Fibroblast of the conjunctiva (primary cell): Measurements from ENCODE around the gene GOLGA6L22.
"Not testable (repeated sequence)": the region's sequence is repeated elsewhere in the genome, so short reads cannot be mapped to it uniquely, and the experiment has no call there.

Experiments
- DNase-seq: peaks from one replicate; pipeline ENCODE4 v3.0.0-alpha.2; 2010; ENCODE audit warnings: low read depth

GOLGA6L22 gene

GRCh38 chr15:22458603-22459002 lies at the start of gene GOLGA6L22:
Gene GOLGA6L22 (plus strand): TSS chr15:22458903. CDS start chr15:22458994, 91 bp downstream.
- DNase-seq = not testable (repeated sequence)

GRCh38 chr15:22417288-22417687 lies 41.4 kb upstream of the GOLGA6L22 start:
- DNase-seq = not testable (repeated sequence)

GRCh38 chr15:22417795-22418194 lies 40.9 kb upstream of the GOLGA6L22 start:
- not testable (repeated sequence) for DNase-seq

- not testable (repeated sequence) for DNase-seq
These were observed 40.5 kb upstream of the GOLGA6L22 start for GRCh38 chr15:22418212-22418611.

GRCh38 chr15:22418666-22419065 lies 40.0 kb upstream of the GOLGA6L22 start:
- not testable (repeated sequence) for DNase-seq

- not testable (repeated sequence) for DNase-seq
These were observed 38.4 kb upstream of the GOLGA6L22 start for GRCh38 chr15:22420340-22420739.

GRCh38 chr15:22429426-22429825 lies 29.3 kb upstream of the GOLGA6L22 start:
- DNase-seq = not testable (repeated sequence)

- not testable (repeated sequence) for DNase-seq
These were observed 27.0 kb upstream of the GOLGA6L22 start for GRCh38 chr15:22431687-22432086.

GRCh38 chr15:22494490-22495113 lies 35.9 kb downstream of the GOLGA6L22 start:
- not testable (repeated sequence) for DNase-seq

- DNase-seq = not testable (repeated sequence)
These were observed 38.5 kb downstream of the GOLGA6L22 start for GRCh38 chr15:22497200-22497599.

GRCh38 chr15:22498220-22498925 lies 39.7 kb downstream of the GOLGA6L22 start:
- DNase-seq = not testable (repeated sequence)

- not testable (repeated sequence) for DNase-seq
These were observed 43.6 kb downstream of the GOLGA6L22 start for GRCh38 chr15:22502272-22502671.

GRCh38 chr15:22506959-22507358 lies 48.3 kb downstream of the GOLGA6L22 start:
- not testable (repeated sequence) for DNase-seq

- DNase-seq = not testable (repeated sequence)
These were observed 57.4 kb downstream of the GOLGA6L22 start for GRCh38 chr15:22516140-22516539.
